ENCODE results near the gene SLC39A8.
"Not testable (repeated sequence)": the region's sequence is repeated elsewhere in the genome, so short reads cannot be mapped to it uniquely, and the experiment has no call there.

Gene SLC39A8

DNA sequence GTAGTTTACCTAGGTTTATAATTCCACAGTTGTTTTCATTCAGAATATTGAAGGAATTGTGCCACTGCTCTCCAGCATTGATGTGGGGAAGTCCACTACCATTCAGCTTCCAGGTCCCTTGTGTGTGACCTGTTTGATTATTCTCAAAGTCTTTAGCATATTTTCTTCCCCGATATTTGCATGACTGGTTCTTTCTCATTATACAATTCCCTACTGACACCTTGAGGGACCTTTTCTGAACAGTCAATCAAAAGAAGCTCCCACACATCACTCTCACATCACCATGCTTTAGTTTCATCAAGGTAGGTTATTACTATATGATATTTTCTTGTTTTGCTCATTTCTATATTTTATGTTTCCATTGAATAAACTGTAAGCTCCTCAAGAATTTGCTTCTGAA, 44.1 kb downstream of the SLC39A8 start:
- Histone ChIP-seq H3K9me3 (ENCODE audit: insufficient read depth, low read length) (no peaks in the 10 kb centered on the region), H3K4me3 (ENCODE audit: insufficient read length, low read depth) (no peak overlapping the region), H3K27me3 (ENCODE audit: insufficient read depth, insufficient read length) (no peaks in the 10 kb centered on the region), H3K9ac (ENCODE audit: insufficient read length, low read depth) (no peak overlapping the region), H3K36me3 (ENCODE audit: insufficient read depth, insufficient read length, low read length) (no peaks in the 10 kb centered on the region), H3K4me1 (ENCODE audit: insufficient read depth, insufficient read length) (no peaks in the 10 kb centered on the region)
- DNase-seq (ENCODE audit: low read depth, low spot score), result no peak
- TF ChIP-seq ZNF274 (IDR thresholded peaks at IDR 0.05; ENCODE audit: low read depth, low read length) (no peak), SUZ12 (IDR thresholded peaks at IDR 0.05; ENCODE audit: extremely low read depth, insufficient read depth, insufficient read length) (no peak), YY1 (IDR thresholded peaks at IDR 0.05; ENCODE audit: insufficient read depth, insufficient read length) (no peak)

GRCh38 chr4:102299354-102300107, 45.8 kb downstream of the SLC39A8 start:
- no peaks in the 10 kb centered on the region for H3K27me3 ChIP-seq (ENCODE audit: insufficient read depth, insufficient read length)
- DNase-seq (ENCODE audit: low read depth, low spot score), result no peak
- H3K9me3 ChIP-seq (ENCODE audit: insufficient read depth, low read length), result no peaks in the 10 kb centered on the region
- no peaks in the 10 kb centered on the region for H3K36me3 ChIP-seq (ENCODE audit: insufficient read depth, insufficient read length, low read length)
- H3K4me1 ChIP-seq (ENCODE audit: insufficient read depth, insufficient read length), result no peaks in the 10 kb centered on the region
- no peak overlapping the region for H3K9ac ChIP-seq (ENCODE audit: insufficient read length, low read depth)
- TF ChIP-seq ZNF274 (IDR thresholded peaks at IDR 0.05; ENCODE audit: low read depth, low read length), result no peak
- TF ChIP-seq SUZ12 (IDR thresholded peaks at IDR 0.05; ENCODE audit: extremely low read depth, insufficient read depth, insufficient read length), result no peak
- TF ChIP-seq YY1 (IDR thresholded peaks at IDR 0.05; ENCODE audit: insufficient read depth, insufficient read length), result no peak
- H3K4me3 ChIP-seq (ENCODE audit: insufficient read length, low read depth), result no peak overlapping the region

GRCh38 chr4:102298716-102299115, 46.6 kb downstream of the SLC39A8 start:
- H3K4me1 ChIP-seq (ENCODE audit: insufficient read depth, insufficient read length), result no peaks in the 10 kb centered on the region

GRCh38 chr4:102295153-102295862, 50.0 kb downstream of the SLC39A8 start:
- Histone ChIP-seq H3K9me3 (ENCODE audit: insufficient read depth, low read length) (no peaks in the 10 kb centered on the region), H3K36me3 (ENCODE audit: insufficient read depth, insufficient read length, low read length) (no peaks in the 10 kb centered on the region), H3K27me3 (ENCODE audit: insufficient read depth, insufficient read length) (no peaks in the 10 kb centered on the region), H3K4me1 (ENCODE audit: insufficient read depth, insufficient read length) (no peaks in the 10 kb centered on the region), H3K4me3 (ENCODE audit: insufficient read length, low read depth) (no peak overlapping the region), H3K9ac (ENCODE audit: insufficient read length, low read depth) (no peak overlapping the region)
- no peak for TF ChIP-seq YY1 (IDR thresholded peaks at IDR 0.05; ENCODE audit: insufficient read depth, insufficient read length)
- no peak for TF ChIP-seq ZNF274 (IDR thresholded peaks at IDR 0.05; ENCODE audit: low read depth, low read length)
- no peak for TF ChIP-seq SUZ12 (IDR thresholded peaks at IDR 0.05; ENCODE audit: extremely low read depth, insufficient read depth, insufficient read length)
- DNase-seq (ENCODE audit: low read depth, low spot score), result no peak

More at GRCh38 chr4:102298716-102299115, 46.6 kb downstream of the SLC39A8 start:
- Histone ChIP-seq H3K9ac (ENCODE audit: insufficient read length, low read depth) (no peak overlapping the region), H3K27me3 (ENCODE audit: insufficient read depth, insufficient read length) (no peaks in the 10 kb centered on the region), H3K36me3 (ENCODE audit: insufficient read depth, insufficient read length, low read length) (no peaks in the 10 kb centered on the region), H3K9me3 (ENCODE audit: insufficient read depth, low read length) (no peaks in the 10 kb centered on the region), H3K4me3 (ENCODE audit: insufficient read length, low read depth) (no peak overlapping the region)
- no peak for TF ChIP-seq SUZ12 (IDR thresholded peaks at IDR 0.05; ENCODE audit: extremely low read depth, insufficient read depth, insufficient read length)
- no peak for TF ChIP-seq ZNF274 (IDR thresholded peaks at IDR 0.05; ENCODE audit: low read depth, low read length)
- TF ChIP-seq YY1 (IDR thresholded peaks at IDR 0.05; ENCODE audit: insufficient read depth, insufficient read length), result no peak
- DNase-seq (ENCODE audit: low read depth, low spot score), result no peak

GRCh38 chr4:102288497-102288896, 56.8 kb downstream of the SLC39A8 start:
- H3K27me3 ChIP-seq (ENCODE audit: insufficient read depth, insufficient read length), result no peaks in the 10 kb centered on the region
- no peak for TF ChIP-seq YY1 (IDR thresholded peaks at IDR 0.05; ENCODE audit: insufficient read depth, insufficient read length)
- TF ChIP-seq ZNF274 (IDR thresholded peaks at IDR 0.05; ENCODE audit: low read depth, low read length), result no peak
- TF ChIP-seq SUZ12 (IDR thresholded peaks at IDR 0.05; ENCODE audit: extremely low read depth, insufficient read depth, insufficient read length), result no peak
- H3K4me1 ChIP-seq (ENCODE audit: insufficient read depth, insufficient read length), result no peaks in the 10 kb centered on the region
- no peak overlapping the region for H3K4me3 ChIP-seq (ENCODE audit: insufficient read length, low read depth)
- H3K9me3 ChIP-seq (ENCODE audit: insufficient read depth, low read length), result no peaks in the 10 kb centered on the region
- no peaks in the 10 kb centered on the region for H3K36me3 ChIP-seq (ENCODE audit: insufficient read depth, insufficient read length, low read length)
- DNase-seq (ENCODE audit: low read depth, low spot score), result no peak
- H3K9ac ChIP-seq (ENCODE audit: insufficient read length, low read depth), result no peak overlapping the region

- no peak overlapping the region for H3K4me3 ChIP-seq (ENCODE audit: insufficient read length, low read depth)
- no peaks in the 10 kb centered on the region for H3K4me1 ChIP-seq (ENCODE audit: insufficient read depth, insufficient read length)
- H3K27me3 ChIP-seq (ENCODE audit: insufficient read depth, insufficient read length), result no peaks in the 10 kb centered on the region
- DNase-seq (ENCODE audit: low read depth, low spot score), result no peak
- no peaks in the 10 kb centered on the region for H3K36me3 ChIP-seq (ENCODE audit: insufficient read depth, insufficient read length, low read length)
- no peak overlapping the region for H3K9ac ChIP-seq (ENCODE audit: insufficient read length, low read depth)
- H3K9me3 ChIP-seq (ENCODE audit: insufficient read depth, low read length), result no peaks in the 10 kb centered on the region
- TF ChIP-seq ZNF274 (IDR thresholded peaks at IDR 0.05; ENCODE audit: low read depth, low read length) (no peak), YY1 (IDR thresholded peaks at IDR 0.05; ENCODE audit: insufficient read depth, insufficient read length) (no peak), SUZ12 (IDR thresholded peaks at IDR 0.05; ENCODE audit: extremely low read depth, insufficient read depth, insufficient read length) (no peak)
Measured at GRCh38 chr4:102285831-102286230, 59.5 kb downstream of the SLC39A8 start.

- H3K27me3 ChIP-seq (ENCODE audit: insufficient read depth, insufficient read length), result no peaks in the 10 kb centered on the region
- no peak for TF ChIP-seq ZNF274 (IDR thresholded peaks at IDR 0.05; ENCODE audit: low read depth, low read length)
- no peak for TF ChIP-seq YY1 (IDR thresholded peaks at IDR 0.05; ENCODE audit: insufficient read depth, insufficient read length)
- TF ChIP-seq SUZ12 (IDR thresholded peaks at IDR 0.05; ENCODE audit: extremely low read depth, insufficient read depth, insufficient read length), result no peak
- H3K9me3 ChIP-seq (ENCODE audit: insufficient read depth, low read length), result no peaks in the 10 kb centered on the region
- no peaks in the 10 kb centered on the region for H3K4me1 ChIP-seq (ENCODE audit: insufficient read depth, insufficient read length)
- no peaks in the 10 kb centered on the region for H3K36me3 ChIP-seq (ENCODE audit: insufficient read depth, insufficient read length, low read length)
- H3K9ac ChIP-seq (ENCODE audit: insufficient read length, low read depth), result no peak overlapping the region
- no peak overlapping the region for H3K4me3 ChIP-seq (ENCODE audit: insufficient read length, low read depth)
- no peak for DNase-seq (ENCODE audit: low read depth, low spot score)
Measured at GRCh38 chr4:102281171-102281839, 64.0 kb downstream of the SLC39A8 start.

GRCh38 chr4:102273317-102273716, 72.0 kb downstream of the SLC39A8 start:
- H3K36me3 ChIP-seq (ENCODE audit: insufficient read depth, insufficient read length, low read length); H3K4me1 ChIP-seq (ENCODE audit: insufficient read depth, insufficient read length); H3K9ac ChIP-seq (ENCODE audit: insufficient read length, low read depth); H3K4me3 ChIP-seq (ENCODE audit: insufficient read length, low read depth); DNase-seq (ENCODE audit: low read depth, low spot score); H3K9me3 ChIP-seq (ENCODE audit: insufficient read depth, low read length); H3K27me3 ChIP-seq (ENCODE audit: insufficient read depth, insufficient read length): not testable (repeated sequence)

Data from NT2/D1 (cell line).